HG03025 (cell line): Measurements from ENCODE around the gene SPDYE4.
A peak's percentile ranks its signal among the peaks of the same experiment; 100 is the strongest.

Source experiments
- ATAC-seq: cut with Tn5 transposase; IDR thresholded peaks from one replicate; pipeline ENCODE4 v1.9.1; 2021; ENCODE audit warnings: mild to moderate bottlenecking, moderate library complexity; ENCODE audit not compliant: unreplicated experiment, low FRiP score

Gene SPDYE4

DNA sequence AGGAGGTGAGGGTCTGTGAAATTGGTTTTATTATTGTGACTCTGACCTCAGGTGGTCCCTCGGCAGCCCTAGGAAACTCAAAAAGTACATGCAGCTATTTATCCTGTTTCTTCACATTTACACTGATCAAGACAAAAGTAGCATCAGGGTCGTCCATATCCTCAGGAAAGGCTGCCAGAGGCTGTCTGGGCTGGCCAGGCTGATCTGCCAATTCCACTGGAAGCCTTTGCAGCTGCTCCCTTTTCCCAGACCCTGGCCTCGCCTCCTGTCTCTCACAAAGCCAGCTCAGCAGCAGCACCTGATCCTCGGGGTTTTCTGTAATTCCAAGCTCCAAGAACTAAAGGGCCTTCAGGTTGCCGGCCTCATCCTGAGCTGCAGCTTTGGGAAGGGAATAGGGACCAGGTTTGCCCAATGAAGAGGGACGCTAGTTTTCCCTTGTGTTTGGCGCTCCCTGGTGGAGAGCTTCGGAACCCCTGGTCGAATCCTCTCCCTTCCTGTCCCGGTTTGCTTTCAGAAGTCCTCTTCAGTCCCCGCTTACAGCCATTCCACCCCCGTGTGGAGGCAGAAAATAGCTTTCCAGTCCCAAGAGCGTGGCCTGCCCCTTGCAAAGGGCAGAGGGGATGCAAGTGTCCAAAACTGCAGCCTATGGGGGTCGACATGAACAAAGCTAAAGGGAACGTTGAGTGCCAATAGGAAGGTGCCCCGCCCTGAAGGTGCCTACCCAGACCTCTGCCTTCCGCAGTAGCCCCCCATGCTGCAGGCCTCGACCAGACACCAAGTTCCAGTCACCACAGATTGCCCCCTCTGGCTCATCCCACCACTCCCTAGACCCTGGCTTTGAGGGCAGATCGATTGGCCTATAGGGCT, 27.4 kb upstream of the SPDYE4 start:
- ATAC-seq: no peak

DNA sequence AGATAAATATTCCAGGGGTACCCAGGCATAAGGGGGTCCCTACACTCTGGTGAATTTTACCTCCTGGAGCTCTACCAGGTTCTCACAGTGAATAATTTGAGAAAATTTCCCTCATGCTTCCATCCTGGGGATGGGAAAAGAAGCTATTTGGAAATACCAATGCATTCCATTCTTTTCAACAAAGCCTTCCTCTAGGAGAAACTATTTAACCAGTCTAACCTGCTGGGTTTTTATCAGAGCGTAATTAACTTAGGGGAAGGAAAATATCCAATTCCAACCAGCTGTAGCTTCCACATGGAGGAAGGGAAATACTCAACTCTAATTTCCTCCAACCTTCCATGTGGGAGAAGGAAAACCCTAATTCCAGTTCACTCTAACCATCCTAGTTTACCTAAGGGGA, 23.8 kb upstream of the SPDYE4 start:
- ATAC-seq: no peak

DNA sequence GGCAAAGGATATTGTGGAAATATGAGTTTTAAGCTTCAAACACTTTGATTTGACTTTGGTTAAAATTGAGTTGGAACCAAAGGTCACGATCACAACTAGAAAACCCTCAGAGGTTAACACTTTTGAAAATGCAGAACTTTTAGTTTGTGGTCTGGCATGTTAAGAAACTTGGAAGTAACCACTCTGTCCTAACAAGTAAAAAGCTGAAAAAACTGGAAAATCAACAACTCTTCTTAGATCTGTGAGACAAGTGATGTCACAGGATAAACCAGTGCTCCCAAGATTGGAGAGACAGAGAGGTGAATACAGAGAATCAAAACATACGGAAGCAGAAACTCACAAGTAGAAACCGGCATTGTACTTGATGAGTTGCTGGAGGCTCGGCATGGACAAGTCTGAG, 23.4 kb upstream of the SPDYE4 start:
- no peak for ATAC-seq

DNA sequence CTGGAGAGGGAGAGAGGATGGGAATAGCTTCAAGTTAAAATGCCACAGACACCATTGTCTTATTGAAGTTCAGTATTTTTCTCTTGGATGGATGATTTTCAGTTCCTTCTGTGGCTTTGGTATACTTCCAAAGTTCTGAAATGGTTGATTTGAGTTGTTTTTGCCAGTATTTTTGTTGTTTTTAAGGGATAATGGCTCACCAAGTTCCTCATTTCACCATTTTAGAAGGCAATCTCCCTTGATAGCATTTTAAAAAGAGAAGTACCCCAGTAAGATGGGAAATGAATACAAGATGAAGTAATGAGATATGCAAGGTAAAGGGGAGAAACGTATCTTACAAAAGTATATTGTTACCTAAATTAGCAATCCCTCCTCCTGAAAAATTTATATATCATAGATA, 18.5 kb upstream of the SPDYE4 start:
- ATAC-seq: no peak

DNA sequence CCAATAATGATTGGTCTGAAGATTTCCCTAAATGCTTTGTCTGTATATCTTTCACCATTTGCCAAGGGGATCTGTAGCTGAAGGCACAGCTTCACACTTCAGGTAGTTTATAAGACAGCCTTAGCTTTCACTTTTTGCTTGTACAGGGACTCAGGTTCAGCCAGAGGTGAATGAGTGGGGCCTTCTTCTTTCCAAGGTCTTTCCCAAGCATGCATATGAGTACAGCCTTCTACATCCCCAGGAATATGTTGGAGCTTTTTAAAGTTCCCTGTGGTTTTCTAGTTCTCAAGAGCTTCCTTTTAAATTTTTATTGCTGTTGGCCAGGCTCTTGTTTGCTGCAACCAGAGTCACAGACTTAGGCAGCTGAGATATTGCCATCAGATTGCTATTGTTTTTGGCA, 17.9 kb upstream of the SPDYE4 start:
- ATAC-seq: no peak

DNA sequence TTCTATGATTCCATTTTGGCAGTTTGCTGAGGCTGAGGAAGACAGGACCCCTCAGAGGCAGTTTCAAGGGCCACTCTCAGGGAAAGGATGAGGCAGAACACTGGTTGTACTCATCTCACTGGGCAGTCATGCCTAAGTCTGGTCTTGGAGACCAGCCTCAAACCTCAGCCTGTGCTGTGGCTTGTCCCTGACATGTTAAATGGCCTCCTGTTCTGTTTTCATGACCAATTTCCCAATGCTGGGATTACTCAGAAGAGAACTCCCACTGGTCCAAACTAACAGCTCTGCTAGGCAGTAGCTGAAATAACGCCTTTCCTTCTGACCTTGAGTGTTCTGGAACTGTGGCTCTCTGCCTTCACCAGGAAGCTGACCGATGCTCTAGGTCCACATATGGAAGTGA, 8.4 kb upstream of the SPDYE4 start:
- ATAC-seq: no peak

DNA sequence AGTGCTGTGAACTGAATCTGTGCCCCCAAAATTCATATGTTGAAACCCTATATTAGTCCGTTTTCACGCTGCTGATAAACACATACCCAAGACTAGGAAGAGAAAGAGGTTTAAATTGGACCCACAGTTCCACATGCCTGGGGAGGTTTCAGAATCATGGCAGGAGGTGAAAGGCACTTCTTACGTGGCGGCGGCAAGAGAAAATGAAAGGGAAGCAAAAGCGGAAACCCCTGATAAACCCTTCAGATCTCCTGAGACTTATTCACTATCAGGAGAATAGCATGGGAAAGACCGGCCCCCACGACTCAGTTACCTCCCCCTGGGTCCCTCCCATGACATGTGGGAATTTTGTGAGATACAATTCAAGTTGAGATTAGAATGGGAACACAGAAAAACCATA, 3.7 kb upstream of the SPDYE4 start:
- ATAC-seq: no peak

DNA sequence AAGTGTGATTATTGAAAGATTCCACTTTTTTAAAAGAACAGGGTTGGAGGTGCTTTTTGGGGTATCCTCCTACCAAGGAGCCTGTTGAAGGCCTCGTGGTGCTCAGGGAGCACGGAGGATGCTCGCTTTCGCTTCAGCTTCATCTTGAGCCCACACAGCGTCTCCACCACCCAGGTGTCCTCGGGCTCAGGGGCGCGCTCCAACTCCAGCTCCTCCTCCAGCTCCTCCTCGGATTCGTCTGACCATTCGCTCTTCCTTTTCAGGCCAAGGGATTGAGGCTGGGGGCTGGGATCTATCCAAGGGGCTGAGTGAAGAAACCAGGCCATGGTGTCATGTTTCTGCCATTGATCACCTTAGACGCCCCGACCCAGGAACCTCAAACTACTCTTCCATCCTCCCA, 1.2 kb downstream of the SPDYE4 start:
- ATAC-seq: no peak

DNA sequence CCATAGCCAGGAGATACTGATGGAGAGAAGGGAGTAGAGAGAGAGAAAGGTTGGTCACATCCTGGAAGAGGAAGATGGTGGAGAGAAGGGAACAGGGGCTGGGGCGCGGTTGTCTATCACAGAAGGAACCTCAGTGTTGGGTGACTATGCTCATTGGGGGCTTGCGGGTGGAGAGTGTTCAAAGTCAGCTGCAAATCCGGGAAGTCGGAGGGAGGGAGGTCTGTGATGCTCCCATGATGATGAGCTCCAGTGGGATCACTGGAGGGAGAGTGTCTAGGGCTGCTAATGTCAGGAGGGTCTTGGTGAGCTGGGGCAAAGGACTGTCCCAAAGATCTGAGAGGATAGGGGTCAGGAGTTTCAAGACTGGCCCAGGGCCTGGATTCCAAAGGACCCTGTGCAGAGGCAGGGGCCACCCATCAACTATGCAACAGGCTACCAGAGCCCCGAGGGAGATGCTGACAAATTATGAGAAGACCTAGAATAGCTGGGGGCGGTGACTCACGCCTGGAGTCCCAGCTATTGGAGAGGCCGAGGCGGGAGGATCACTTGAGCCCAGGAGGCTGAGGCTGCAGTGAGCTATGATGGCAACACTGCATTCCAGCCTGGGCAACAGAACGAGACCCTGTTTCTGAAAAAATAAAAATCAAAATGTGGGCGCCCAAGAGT, 2.6 kb downstream of the SPDYE4 start:
- no peak for ATAC-seq

DNA sequence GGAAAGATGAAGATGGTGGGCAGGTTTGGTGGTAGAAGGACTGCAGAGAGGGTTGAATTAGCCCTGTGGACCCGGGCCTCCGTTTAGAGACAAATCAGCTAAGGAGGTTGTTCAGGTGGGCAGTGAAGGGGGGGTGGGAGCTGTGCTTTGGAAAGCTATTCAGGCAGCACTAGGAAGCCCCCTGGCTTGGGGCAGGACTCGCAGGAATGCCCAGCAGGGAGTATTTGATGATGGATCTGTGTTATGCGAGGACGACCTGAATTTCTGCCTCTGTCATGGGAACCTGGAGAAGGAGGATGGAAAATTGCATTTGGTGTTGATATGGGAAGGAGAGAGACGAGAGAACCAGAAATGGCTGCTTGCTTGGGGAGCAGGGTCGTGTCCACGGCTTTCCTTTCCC, 3.5 kb downstream of the SPDYE4 start:
- no peak for ATAC-seq

DNA sequence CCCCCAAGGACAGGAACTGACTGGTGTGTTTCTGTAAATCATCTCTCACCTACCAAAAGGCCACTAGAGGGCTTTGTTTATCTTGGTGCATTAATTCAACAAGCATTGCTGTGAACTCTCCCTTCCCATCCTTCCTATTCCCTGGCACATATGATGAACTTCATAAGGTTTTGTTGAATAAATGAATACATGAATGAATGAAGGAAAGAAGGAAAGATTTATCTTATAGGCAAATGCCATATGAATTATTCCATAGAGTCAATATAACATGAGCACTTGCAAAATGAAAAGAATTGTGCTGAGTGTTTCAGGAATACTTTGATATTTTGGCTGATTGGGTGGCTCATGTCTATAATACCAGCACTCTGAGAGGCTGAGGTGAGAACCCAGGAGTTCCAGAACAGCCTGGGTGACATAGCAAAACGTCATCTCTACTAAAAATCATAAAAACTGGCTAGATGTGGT, 4.3 kb downstream of the SPDYE4 start:
- ATAC-seq: no peak

DNA sequence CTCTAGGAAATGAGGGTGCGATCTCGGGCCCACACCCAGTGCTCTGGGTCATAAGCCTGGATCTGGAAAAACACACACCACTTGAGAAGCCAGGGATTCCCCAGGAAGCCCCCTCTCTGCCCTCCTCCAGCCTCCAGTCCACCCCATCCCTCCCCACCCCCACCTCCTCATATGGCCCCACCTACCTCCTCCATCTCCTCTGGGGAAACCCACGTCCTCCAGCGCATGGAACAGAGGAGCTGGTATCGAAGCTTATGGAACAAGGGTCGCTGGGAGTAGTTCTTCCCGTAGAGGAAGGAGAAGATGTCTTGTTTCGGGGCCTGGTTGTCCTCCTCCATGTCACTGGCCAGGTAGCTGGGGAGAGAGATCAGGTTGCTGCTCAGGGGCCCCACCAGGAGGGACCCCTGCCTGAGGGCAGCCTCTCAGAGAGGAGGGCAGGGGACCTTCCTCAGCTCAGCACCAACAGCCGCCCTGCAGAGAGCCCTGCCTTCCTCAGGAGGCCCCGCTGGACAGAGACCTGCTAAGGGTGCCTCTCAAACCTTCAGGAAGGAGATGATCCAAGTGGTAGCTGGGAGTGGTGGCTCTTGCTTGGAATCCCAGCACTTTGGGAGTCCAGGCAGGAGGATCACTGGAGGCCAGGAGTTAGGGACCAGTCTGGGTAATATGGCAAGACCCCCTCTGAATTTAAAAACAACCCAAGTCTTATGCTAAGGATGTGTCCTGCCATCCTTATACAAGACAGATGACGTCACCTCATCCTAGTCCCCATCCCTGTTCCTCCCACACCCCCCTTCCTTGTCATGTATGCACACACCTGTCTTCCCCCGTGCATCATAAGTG, 5.0 kb downstream of the SPDYE4 start:
- ATAC-seq: no peak

DNA sequence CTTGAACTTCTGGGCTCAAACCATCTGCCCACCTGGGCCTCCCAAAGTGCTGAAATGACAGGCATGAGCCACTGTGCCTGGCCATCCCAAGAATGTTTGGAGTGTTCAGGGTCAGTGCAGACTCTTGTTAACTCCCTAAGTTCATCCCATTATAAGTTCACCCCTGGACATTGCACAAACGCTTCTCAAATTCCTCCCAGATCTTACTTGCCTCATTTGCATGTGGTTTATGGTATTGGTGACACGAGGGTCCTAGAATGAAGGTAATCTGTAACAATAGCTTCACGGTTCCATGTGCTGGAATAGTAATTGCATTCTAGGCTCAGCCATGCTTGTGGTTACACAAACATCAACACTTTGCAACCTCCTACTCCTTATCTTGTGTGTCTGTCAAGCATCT, 8.7 kb downstream of the SPDYE4 start:
- ATAC-seq: no peak

DNA sequence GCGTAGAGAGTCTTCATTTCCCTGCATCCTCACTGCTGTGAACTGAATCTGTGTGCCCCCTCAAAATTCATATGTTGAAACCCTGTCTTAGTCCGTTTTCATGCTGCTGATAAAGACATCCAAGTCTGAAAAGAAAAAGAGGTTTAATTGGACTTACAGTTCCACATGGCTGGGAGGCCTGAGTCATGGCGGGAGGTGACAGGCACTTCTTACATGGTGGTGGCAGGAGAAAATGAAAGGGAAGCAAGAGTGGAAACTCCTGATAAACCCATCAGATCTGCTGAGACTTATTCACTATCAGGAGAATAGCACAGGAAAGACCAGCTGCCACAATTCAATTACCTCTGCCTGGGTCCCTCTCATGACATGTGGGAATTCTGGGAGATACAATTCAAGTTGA, 10.6 kb downstream of the SPDYE4 start:
- ATAC-seq: no peak

DNA sequence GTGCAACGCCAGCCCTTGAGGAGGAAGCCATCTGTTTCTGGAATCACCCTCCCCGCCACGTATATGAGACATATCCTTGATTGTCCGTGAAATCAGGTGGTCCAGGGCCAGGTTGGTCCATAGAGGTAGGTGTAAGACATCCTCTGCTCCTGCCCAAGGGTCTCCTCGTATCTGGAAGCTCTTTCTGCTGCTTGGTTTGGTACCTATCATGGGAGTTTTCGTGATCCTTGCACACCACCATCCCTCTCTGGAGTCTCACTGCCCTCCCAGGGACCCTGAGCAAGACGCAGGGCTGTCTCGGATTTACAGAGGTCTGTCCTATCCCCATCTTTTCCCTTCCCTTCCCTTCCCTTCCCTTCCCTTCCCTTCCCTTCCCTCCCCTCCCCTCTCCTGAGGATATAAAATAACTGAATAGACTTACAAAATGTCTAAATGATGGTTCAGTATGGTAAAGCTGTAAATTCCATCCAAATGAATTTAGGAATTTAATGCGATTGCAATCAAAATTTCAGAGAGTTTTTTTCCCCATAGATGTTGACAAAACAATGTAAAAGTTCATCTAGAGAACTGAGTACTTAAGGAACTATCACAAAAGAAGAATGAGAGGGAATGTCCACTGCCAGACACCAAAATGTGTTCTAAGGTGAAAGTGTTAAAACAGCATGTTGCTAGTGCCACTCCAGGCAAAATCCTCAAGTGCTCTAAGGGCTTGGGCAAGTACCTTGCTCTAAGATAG, 11.7 kb downstream of the SPDYE4 start:
- ATAC-seq: no peak

DNA sequence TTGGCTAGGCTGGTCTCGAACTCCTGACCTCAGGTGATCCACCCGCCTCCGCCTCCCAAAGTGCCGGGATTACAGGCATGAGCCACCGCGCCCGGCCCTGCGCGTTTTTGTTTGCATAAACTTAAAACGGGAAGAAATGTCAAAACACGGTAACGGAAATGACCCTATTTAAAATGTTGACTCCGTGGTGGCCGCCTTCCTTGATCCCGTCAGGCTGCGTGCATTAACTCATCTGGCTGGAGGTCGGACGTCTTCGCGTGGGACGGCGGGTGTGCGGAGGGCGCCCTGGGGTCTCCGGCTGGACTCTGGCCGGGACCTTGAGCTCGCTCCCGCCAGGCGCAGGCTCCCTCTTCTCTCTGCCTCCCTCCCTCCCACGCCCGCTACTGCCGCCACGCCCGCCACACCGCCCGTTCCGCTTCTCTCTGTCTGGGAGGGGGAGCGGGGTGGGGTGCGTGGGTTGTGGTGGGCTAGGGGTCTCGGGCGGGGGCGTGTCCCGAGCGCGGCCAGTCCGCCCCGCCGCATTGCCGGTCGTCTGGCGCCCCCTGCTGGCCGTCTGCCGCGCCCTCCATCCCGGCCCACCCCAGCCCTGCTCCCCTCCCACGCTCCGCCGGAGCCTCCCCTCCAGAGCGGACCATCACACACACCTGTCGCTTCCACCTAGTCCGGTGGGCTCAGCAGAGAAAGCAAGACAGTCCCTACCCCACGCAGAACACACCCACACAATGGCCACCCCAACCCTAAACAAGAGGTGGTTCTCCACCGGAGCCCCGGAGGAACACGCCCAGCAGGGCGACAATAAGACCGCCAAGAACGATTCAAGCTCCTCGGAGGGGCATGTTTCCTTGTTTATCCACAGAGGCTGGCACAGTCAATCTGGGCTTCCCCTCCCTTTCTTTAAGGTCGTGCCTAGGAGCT, 12.5 kb downstream of the SPDYE4 start:
- ATAC-seq: peak; percentile 59

DNA sequence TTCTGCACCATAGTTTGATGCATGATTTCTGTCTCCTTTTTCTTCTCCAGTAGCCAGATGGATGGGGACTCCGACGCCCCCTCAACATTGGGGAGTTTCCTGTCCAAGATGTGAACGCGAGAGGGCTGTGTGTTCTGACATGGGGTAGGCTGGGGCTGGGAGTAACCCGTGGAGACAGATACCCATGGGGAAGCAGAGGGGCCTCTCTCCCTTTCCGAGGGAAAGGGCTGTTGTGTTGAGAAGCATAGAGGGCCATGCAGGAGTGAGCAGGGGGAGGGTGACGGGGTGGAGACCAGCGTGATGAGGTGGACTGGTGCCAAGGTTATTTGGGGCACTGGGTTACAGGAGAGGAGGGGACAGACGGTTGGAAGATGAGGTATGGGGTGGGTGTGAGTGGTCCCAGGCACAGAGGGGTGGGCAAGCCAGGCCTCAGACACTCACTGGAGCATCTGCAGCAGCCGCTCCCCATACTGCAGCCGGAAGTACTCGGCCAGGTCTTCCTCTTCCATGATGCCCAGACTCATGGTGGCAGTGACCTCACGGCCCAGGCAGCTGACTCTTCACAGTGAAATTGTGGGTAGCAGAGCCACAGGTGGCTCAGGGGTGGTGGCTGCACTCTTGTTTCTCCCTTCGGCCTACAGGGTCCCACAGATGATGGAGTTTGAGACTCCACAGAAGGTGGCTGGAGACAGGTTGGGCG, 14.1 kb downstream of the SPDYE4 start:
- no peak for ATAC-seq

DNA sequence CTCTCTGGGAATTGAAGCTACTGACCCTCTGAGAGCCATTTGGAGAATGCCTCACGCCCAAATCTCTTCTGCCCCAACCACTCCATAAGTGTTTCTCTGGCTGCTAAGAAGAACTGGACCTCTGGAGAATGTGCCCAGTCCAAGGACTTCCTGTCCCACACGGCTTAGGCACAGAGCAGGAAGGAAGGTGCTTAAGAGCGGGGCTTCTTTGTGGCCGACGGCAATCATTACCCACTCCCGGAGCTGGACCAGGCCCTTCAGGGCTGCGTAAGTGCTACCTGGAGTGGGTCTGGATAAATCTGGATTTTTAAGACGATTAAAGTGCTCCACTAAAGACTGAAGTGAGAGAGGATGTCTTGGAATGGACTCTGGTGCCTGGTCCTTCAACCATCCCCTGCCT, 15.5 kb downstream of the SPDYE4 start:
- ATAC-seq: no peak

DNA sequence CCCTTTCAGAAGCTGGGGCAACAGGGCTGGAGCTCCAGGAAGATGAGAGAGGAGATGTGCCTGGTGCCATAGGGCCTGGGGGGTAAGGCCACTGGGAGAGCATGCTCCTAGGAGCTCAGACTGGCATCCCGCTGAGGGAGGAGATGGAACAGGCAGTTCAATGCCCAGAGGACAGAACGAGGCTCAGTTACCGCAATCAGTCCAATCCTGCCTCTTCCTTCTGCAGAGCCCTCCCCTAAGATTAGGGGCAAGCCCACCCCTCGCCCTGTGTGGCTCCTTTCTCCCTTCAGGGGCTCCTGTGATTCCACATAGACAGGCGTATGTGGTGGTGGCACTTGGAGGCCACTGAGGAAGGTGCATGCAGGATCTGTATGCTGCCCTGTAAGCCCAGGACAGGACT, 16.1 kb downstream of the SPDYE4 start:
- ATAC-seq: no peak
